HG02852 (cell line): ENCODE results near the gene ADARB1.

Experiments
- ATAC-seq: cut with Tn5 transposase; IDR thresholded peaks from one replicate; pipeline ENCODE4 v1.9.1; 2021; ENCODE audit warnings: mild to moderate bottlenecking, moderate library complexity; ENCODE audit not compliant: unreplicated experiment

Gene ADARB1

GRCh38 chr21:45163413-45164123 lies 89.2 kb downstream of the ADARB1 start:
- no peak for ATAC-seq

DNA sequence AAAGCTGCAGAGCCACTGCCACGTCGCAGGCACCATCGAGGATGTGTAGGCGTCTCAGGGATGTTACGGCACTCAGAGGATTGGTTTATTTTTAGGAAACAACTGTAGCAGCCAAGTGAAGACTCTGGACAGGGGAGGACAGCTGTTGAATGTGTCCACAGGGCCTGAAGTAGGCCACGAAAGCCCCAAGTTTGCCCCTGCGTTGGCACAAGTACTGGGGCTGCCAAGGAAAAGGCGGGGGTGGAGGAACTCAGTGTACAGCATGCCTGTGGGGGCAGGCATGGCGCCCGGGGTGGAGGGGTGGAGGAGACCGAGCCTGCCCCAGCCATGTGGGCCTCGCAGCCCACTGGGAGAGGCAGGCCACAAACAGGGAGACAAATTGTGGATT lies 89.7 kb downstream of the ADARB1 start:
- ATAC-seq = no peak

DNA sequence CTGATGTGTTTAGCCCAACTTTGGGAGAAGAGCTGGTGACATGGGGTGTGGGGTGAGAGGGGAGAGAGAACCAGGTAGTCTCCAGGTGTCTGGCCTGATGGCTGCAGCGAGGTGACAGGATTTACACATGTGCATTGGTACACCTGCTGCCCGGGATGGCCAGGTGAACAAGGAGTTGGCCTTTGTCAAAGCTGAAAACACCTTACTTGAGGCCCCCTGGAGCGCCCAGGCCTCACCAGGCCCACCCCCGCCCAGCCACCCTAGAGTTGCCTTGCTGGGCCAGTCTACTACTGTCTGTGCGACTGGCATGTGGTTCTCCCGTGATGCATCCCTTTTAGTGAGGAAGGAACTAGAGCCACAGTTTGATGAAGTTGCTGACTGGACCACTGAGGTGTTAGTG lies 90.5 kb downstream of the ADARB1 start:
- ATAC-seq = no peak

GRCh38 chr21:45166931-45167330 lies 92.6 kb downstream of the ADARB1 start:
- ATAC-seq = no peak

GRCh38 chr21:45167796-45168222 lies 93.4 kb downstream of the ADARB1 start:
- ATAC-seq = no peak

GRCh38 chr21:45168522-45168921 lies 94.1 kb downstream of the ADARB1 start:
- no peak for ATAC-seq

DNA sequence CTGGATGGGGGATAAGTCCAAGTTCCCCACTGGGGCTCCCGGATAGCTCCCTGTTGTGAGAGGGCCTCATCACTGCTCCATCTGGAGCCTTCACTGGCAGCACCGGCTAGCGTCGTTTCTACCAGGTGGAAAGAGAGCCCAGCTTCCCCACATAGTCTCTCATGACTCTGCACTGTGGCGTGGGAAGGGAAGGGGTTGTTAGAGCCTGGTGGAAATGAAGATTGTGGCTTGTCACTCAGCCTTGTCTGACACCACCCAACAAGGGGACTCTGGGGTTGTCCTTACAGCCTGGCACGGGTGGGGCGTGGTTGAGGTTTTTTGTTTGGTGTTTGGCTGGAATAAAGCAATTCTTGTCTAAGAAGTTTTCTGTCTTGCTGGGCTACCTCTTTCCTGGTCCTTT lies 94.6 kb downstream of the ADARB1 start:
- no peak for ATAC-seq

- ATAC-seq = no peak
Observed at GRCh38 chr21:45169682-45170081, 95.3 kb downstream of the ADARB1 start.

GRCh38 chr21:45170987-45171386 lies 96.6 kb downstream of the ADARB1 start:
- ATAC-seq = no peak

DNA sequence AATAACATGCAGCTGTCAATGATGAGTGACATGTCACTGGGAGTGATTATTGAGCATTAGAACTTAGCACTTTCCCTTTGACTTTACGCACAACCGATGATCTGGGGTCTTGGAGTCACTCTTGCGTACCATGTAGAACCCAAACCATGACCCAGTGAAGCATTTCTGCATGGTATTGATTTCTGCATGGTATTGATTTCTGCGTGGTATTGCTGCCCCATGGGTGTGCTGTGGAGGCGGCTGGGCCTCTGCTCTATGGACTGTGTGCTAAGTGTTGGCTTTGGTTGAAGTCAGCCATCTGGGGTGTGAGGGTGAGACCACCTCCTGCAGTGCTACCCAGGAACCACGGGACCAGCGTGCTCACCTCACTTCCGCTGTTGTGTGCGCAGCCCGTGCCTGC lies 98.0 kb downstream of the ADARB1 start:
- no peak for ATAC-seq

- no peak for ATAC-seq
Observed at GRCh38 chr21:45175326-45176095, 101.1 kb downstream of the ADARB1 start.

- no peak for ATAC-seq
Observed at GRCh38 chr21:45176141-45176540, 101.8 kb downstream of the ADARB1 start.

DNA sequence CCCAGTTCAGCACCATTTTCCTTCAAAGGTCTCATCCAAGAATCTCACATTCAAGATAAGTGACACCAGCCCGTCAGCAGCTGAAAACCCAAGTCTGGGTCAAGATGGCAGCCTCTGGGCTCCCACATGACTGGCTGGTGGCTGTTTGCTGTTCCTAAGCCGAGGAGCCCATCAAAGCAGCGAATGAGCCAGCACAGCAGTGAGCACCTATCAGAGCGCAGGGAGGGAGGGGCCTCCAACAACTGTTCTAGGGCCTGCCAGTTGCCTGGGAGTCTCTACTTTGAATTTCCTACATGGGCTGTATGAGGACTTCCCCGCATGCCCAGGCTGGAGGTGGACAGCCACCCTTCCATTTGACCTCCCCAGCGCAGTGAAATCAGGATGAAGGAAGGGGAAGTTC lies 102.7 kb downstream of the ADARB1 start:
- no peak for ATAC-seq

DNA sequence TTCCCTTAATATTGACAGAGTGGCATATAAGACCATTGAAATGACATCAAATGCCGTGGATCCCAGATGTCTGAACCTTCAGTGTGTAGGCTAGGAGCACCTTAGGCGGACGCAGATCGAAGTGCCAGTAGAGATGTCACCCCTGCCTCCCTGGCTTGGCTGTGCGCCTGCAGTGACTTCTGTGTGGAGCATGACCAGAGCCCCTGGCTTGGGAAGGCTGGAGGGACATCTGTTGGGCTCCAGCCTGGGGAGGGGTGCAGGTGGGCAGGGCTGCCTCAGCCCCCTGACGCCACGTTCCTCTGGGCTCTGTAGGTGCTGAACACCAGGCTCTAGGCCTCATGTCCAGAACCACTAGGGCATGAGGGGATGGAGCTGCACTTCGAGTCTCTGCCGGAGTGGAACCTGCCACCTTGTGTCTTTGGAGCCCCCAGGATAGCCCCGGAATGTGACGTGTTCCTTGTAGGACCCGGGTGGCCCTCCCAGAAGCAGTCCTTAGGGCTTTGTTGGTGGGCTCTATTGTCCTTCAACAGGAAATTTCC lies 103.8 kb downstream of the ADARB1 start:
- no peak for ATAC-seq

GRCh38 chr21:45178971-45179370 lies 104.6 kb downstream of the ADARB1 start:
- ATAC-seq = no peak

GRCh38 chr21:45179568-45180245 lies 105.3 kb downstream of the ADARB1 start:
- ATAC-seq = no peak

- no peak for ATAC-seq
Observed at GRCh38 chr21:45180246-45180599, 105.8 kb downstream of the ADARB1 start.

GRCh38 chr21:45182958-45183357 lies 108.6 kb downstream of the ADARB1 start:
- ATAC-seq = no peak

- no peak for ATAC-seq
Observed at GRCh38 chr21:45183852-45184251, 109.5 kb downstream of the ADARB1 start.

DNA sequence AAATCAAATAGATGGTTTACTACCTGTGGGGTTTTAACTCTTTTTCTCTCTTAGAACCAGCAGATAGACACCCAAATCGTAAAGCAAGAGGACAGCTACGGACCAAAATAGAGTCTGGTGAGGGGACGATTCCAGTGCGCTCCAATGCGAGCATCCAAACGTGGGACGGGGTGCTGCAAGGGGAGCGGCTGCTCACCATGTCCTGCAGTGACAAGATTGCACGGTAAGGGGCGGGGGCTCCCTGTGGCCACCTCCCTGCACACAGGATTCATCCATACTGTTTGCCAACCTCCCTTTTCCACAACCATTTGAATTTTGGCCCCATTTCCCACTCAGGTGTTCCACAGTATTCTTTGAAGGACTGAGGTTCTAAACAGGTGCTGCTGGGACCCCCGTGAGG lies 110.5 kb downstream of the ADARB1 start:
- no peak for ATAC-seq

DNA sequence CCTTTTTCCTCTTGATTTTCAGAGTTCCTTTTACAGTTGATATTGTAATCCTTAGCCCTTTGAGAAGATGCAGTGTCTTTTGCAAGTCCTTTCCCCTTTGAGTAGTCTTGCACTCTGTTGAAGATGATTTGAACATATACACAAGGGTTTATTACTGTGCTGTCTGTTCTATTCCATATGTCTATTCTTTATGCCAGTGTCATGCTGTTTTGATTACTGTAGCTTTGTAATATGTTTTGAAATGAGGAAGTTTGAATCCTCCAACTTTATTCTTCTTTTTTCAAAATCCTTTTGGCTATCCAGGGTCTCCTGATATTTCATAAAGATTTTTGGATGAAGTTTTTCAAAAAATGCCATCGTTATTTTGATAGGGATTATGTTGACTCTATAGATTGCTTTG lies 112.3 kb downstream of the ADARB1 start:
- no peak for ATAC-seq

- ATAC-seq = no peak
Observed at GRCh38 chr21:45187646-45188045, 113.3 kb downstream of the ADARB1 start.
